AG04449 (cell line): ENCODE measurements around the gene MAP4K1.

Source experiments
- CTCF ChIA-PET: fragments of 350-600 bp; formaldehyde crosslinking; extraction: SDS; loops from one replicate; lab custom pipeline; 2021; ENCODE audit warnings: antibody characterized with exemption; lab: Yijun Ruan, JAX
- POLR2A ChIA-PET: fragments of 400-600, 350-600 bp; formaldehyde crosslinking; extraction: SDS; loops from one replicate; lab custom pipeline; 2020; ENCODE audit warnings: antibody characterized with exemption, inconsistent platforms; lab: Yijun Ruan, JAX
- DNase-seq: peaks from one replicate; pipeline ENCODE4 v3.0.0-alpha.2; 2010; ENCODE audit warnings: low read depth, low spot score
- H3K4me3 ChIP-seq: 2 replicates; pipeline ENCODE4 v1.5.1; 2011; ENCODE audit warnings: low read depth, mild to moderate bottlenecking, control low read depth, low read length
- CTCF ChIP-seq: IDR thresholded peaks from one replicate; pipeline ENCODE4 v1.5.1; 2011; ENCODE audit warnings: mild to moderate bottlenecking, moderate library complexity, low read length, control low read depth, inconsistent platforms; ENCODE audit not compliant: insufficient read depth; ENCODE audit errors: missing control alignments

The MAP4K1 gene

DNA sequence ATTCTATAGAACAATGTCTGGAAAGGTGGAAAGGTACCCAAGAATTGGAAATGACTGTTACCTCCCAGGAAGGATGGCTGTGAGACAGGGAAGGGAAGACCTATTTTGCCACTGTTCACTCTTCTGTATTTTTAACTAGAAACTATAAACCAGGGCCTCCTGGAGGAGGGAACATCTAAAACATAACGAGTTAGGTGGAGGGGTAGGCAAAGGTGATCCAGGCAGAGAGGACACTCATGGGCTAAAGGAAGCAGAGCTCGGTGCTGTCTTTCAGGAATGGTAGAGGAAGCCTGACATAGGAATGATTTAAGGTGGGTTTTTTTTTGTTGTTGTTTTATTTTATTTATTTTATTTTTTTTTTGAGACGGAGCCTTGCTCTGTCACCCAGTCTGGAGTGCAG lies 7.1 kb upstream of the MAP4K1 start:
- TF ChIP-seq CTCF: no peak
- CTCF ChIA-PET: interaction anchor here (4.9 kb wide), 1 partner anchor 11 kb away, joined by 43 read pairs; no protein-coding TSS in a partner anchor

DNA sequence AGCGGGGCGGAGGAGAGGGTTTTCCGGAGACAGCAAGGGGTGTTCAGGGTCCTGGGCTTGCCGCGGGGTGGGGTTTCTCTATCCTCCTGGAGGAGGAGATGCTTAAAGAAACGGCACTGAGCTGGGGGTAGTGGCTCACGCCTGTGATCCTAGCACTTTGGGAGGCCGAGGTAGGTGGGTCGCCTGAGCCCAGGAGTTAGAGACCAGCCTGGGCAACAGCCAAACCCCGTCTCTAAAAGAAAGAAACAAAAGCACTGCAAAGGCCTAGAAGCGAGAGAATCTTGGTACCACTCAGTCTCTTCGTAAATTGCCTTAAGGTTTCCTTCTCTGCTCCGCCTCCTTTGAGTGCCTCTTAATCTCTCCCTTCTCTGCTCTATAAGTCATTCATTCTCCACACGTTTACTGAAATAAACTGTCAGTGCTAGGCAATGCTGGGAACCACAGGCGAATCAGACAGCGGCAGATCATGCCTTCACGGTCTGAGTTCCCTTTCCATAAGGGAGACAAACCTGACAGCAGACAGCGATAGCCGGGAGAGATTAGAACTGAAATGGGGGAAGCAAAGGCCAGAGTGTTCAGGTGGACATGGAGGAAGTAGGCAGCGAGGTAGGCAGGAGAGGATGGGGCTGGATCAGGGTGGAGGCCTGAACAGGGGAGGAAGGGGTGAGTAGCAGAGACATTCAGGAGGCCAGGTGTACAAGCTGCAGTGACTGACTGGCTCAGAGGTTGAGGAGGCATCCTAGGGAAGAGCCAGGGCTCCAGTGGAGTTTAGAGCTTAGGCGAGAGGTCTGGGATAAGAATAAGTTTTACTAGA lies 1.8 kb upstream of the MAP4K1 start:
- no peak for DNase-seq
- POLR2A ChIA-PET: interaction anchor here (0.6 to 2.0 kb wide), 7 partner anchors 10 to 216 kb away, joined by 3 to 6 read pairs (median 3); partner anchors contain the start of genes ACTN4 and FAM98C
- no peak for TF ChIP-seq CTCF
- peak overlapping the region; percentile 86 for H3K4me3 ChIP-seq
- CTCF ChIA-PET: interaction anchor here (0.6 to 5.7 kb wide), 6 partner anchors 9 to 311 kb away, joined by 3 to 100 read pairs (median 8); partner anchors contain the start of genes FAM98C, MRPS12 and SARS2

More for the DNA sequence above, 7.1 kb upstream of the MAP4K1 start:
- DNase-seq: no peak
- POLR2A ChIA-PET: no interaction called here
- H3K4me3 ChIP-seq: no peak overlapping the region

GRCh38 chr19:38618590-38619360 lies 1.0 kb upstream of the MAP4K1 start, which contains the start of gene EIF3K:
Gene EIF3K, plus strand, starts transcription at chr19:38619188. Its CDS starts 81 bp downstream, at chr19:38619269.
- TF ChIP-seq CTCF: no peak
- CTCF ChIA-PET: interaction anchor here (0.6 to 5.7 kb wide), 8 partner anchors 10 to 312 kb away, joined by 3 to 100 read pairs (median 3); partner anchors contain the start of genes CATSPERG, FAM98C, MRPS12 and SARS2
- peak; percentile 91 for DNase-seq
- POLR2A ChIA-PET: interaction anchor here (0.6 to 2.0 kb wide), 8 partner anchors 10 to 216 kb away, joined by 3 to 6 read pairs (median 4); partner anchors contain the start of genes ACTN4 and FAM98C
- peak within 1 kb of the TSS; percentile 86 for H3K4me3 ChIP-seq

DNA sequence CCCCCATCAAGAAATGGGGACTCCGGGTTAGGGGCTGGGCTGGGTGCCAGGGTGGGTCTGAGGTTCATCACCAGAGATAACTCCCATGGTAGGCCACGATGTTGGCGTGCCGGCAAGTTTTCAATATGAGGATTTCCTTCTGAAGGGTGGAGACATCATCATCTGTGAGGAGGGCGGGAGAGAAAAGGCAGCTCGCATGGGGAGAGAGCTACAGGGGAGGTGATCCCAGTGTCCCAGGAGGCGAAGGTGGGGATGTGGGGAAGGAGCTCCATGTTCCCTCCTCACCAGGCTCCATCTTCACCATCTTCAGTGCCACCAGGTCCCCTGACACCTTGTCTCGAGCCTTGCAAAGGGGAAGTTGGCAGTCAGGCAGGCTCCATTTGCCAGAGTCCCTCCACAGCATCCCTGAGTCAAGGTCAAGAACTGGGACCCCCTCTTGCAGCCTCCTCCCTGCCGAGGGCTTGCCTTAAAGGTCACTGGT lies 430 bp downstream of the MAP4K1 start:
- DNase-seq: no peak
- ChIA-PET CTCF (interaction anchor here (1.1 to 5.7 kb wide), 4 partner anchors 18 to 313 kb away, joined by 4 to 100 read pairs (median 18); partner anchors contain the start of genes FAM98C, MRPS12 and SARS2), POLR2A (no interaction called here)
- no peak for TF ChIP-seq CTCF
- no peak overlapping the region for H3K4me3 ChIP-seq

DNA sequence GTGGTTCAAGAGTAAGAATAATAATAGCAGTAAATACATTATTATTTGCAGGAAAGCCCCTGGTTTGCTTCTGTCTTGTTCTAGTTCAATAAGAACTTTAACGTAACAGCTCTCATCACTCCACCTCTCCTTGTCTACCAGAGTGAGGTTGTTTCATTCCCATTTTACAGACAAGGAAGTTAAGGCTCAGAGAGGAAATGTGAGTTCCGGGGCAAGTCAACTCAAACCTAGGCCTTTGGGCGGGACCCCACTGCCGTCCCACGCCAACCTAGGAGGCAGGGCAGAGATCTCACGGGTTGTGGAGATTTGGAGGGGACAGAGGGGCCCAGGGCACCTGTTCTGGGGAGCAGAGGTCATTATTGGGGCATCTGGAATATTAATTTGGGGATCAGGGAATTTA lies 1.5 kb downstream of the MAP4K1 start:
- TF ChIP-seq CTCF: no peak
- ChIA-PET POLR2A (interaction anchor here (0.6 kb wide), 1 partner anchor 9 kb away, joined by 3 read pairs; no protein-coding TSS in a partner anchor), CTCF (interaction anchor here (1.6 to 3.3 kb wide), 2 partner anchors 72 to 101 kb away, joined by 3 to 12 read pairs; no protein-coding TSS in a partner anchor)
- no peak overlapping the region for H3K4me3 ChIP-seq
- DNase-seq: no peak
